CD4-positive, alpha-beta T cell treated with Interleukin-2 at 100 ng/mL for 4 hours (primary cell): ENCODE results near the gene GALK1.
"Not testable (repeated sequence)": the region's sequence is repeated elsewhere in the genome, so short reads cannot be mapped to it uniquely, and the experiment has no call there.

Experiments used
- DNase-seq: peaks from one replicate; pipeline ENCODE4 v3.0.0-alpha.2; 2020; ENCODE audit warnings: low spot score

Gene GALK1

DNA sequence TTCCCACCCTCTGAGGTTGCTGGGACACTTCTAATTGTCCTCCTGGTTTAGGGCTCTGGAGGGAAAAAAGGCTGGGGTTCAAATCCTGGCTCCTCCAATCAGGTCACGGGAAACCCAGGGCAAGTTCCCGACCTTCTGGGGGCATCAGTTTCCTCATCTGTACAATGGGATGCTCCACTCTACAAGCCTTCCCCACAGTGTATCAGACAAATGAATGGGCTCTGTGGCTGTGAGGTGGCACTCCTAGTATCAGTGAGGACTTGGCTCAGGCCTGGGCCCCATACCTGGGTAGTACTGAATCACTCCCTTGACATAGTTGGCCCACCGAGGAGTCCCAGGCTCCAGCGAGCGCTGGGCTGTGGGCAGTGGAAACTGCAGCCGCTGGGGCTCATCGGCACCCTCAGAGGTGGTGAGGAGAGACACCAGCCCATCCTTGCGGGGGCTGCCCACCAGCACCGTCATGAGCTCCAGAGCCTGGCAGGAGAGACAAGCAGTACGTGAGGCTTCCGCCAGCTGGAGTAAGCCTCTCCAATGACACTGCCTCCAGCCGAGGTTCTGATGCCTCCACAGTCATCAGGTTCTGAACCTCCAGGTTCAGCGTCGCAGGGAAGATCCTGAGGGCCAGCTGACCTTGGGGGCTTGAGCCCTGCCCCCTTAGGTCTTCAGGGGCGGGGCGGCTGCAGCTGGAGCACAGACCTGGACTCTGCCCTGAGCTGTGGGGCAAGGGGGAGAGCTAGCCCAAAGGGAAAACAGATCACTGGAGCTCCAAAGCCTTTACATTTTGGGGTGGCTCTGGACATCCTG, 1.2 kb downstream of the GALK1 start:
- no peak for DNase-seq

DNA sequence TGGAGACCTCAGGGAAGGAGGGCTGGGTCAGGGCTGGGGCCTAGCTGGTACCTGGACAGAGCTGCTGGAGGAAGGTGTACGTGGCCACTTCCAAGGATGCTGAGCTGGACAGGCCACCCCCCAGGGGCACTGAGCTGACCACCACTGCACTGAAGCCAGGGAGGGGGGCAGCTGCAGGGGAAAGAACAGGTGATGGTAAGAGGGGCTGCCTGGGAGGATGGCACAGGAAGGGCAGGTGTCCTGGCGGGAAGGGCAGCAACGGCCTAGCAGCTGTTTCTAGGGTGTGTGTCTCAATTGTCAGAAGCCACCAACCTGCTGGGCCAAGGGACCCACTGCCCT, 1.8 kb downstream of the GALK1 start:
- no peak for DNase-seq

DNA sequence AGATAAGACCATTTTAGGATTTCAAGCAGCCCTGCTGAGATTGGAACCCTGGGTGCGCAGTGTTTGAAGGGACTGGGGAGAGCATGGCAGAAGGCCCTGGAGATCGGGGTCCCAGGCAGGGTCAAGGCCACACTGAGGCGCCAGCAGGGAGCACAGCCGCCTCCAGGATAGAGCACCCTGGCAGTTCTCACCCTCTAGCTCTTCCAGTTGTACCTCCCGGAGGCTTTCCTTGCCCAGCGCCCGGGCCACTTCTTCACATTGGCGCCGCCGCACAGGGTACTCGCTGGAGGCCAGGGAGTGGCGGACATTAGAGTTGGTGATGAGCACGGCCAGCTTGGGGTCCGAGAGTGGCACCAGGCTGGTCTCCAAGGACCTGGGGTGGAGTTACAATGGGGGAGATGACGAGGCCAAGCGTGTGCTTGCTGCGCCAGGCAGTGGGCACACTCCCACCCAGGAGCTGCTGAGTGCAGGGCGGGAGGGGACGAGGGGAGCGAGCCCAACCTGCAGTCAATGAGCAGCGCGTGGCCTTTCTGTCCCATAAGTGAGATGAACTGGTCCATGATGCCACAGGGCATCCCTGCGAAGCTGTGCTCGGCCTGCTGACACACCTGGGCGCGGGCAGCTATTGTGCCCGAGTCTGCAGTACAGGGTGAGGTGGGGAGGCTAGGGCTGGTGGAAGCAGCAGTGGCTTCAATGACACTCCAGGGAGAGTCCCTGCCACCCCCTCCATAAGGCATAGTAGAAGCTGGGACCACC, 2.3 kb downstream of the GALK1 start:
- DNase-seq = no peak

DNA sequence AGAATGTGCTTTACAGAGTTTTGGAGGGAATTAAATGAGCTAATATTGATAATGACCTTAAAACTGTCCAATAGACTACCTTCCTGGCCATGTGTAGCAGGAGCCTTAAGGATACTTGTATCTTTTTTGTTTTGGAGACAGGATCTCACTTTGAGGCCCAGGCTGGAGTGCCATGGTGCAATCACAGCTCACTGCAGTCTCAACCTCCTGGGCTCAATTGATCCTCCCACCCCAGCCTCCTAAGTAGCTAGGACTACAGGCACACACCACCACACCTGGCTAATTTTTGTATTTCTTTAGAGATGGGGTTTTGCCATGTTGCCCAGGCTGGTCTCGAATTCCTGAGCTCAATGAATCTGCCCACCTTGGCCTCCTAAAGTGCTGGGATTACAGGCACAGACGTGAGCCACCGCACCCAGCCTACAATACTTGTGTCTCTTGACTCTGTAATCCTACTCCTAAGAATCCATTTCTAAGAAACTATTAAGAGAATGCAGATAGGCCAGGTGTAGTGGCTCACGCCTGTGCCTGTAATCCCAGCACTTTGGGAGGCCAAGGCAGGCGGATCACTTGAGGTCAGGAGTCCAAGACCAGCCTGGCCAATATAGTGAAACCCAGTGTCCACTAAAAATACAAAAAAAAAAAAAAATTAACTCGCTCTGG, 4.9 kb downstream of the GALK1 start:
- DNase-seq = not testable (repeated sequence)

DNA sequence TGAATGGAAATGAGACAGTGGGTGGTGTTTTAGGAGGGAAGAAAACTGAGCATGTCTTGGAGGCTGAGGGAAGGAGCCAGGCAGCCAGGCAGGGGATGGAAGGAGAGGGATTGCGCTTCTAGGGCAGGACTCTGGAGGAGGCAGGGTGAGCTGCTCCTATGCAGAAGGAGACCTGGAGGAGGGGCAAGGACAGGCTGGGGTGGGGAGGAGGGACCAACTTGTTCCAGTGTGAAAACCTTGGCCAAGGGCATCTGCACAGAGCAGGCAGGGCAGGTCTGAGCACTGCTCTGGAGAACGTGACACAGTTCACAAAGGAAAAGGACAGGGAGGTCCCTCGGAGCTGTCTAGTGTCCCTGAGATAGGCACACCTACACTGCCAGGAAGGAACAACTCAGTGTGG, 5.5 kb downstream of the GALK1 start:
- no peak for DNase-seq

DNA sequence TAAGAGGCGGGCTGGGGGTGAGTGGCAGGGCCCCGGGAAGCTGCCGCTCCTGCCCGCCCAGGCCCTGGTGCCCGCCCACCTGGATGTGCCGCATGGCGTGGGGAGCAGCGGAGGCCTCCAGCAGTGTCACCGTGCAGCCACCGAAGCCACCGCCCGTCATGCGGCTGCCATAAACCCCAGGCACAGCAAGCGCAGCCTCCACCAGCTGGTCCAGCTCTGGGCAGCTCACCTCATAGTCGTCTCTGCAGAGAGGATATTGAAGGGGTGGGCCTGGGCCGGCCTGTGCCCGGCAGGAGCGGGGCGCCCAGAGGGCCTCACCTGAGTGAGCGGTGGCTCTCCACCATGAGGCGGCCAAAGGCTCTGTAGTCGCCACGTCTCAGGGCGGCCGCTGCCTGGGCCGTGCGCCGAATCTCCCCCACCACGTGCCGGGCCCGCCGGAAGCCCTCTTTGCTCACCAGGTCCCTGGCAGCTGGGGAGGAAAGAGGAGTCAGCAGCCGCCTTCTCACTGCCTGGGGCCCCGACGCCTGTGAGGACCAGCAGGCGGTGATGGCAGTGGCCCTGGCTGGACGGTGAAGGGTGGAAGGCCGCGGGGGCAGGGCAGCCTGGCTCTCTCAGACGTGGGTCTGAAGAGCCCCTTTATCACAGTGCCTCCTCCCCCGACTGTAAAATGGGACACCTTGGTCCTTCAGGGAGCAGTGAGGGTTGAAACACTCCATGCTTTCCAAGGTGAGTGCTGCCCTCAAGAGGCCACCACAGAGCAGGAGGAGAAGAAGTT, 6.7 kb downstream of the GALK1 start:
- no peak for DNase-seq

DNA sequence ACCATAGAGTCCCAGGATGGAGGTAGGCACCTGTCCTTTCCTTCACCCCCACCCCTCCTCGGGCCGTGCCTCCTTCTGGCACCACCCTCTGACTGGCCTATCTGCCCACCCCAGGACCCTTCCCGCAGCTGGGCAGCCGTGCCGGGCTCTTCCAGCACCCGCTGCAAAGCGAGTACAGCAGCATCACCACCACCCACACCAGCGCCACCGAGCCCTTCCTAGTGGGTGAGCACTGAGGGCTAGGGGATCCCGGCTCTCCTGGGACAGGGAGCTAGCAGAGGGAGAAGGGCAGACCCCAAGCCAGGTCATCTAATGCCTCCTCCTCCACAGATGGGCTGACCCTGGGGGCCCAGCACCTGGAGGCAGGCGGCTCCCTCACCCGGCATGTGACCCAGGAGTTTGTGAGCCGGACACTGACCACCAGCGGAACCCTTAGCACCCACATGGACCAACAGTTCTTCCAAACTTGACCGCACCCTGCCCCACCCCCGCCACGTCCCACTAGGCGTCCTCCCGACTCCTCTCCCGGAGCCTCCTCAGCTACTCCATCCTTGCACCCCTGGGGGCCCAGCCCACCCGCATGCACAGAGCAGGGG, 7.8 kb downstream of the GALK1 start:
- DNase-seq = no peak

DNA sequence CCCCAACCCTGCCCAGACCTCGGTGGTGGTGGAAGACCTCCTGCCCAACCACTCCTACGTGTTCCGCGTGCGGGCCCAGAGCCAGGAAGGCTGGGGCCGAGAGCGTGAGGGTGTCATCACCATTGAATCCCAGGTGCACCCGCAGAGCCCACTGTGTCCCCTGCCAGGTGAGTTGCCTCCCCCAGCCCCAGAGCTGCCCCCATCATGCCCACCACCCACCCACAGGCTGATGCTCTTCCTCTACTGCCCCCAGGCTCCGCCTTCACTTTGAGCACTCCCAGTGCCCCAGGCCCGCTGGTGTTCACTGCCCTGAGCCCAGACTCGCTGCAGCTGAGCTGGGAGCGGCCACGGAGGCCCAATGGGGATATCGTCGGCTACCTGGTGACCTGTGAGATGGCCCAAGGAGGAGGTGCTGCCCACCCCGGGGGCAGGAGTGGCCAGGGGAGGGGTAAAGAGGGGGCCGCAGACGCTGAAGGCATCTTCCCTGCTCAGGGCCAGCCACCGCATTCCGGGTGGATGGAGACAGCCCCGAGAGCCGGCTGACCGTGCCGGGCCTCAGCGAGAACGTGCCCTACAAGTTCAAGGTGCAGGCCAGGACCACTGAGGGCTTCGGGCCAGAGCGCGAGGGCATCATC, 8.4 kb downstream of the GALK1 start:
- no peak for DNase-seq

DNA sequence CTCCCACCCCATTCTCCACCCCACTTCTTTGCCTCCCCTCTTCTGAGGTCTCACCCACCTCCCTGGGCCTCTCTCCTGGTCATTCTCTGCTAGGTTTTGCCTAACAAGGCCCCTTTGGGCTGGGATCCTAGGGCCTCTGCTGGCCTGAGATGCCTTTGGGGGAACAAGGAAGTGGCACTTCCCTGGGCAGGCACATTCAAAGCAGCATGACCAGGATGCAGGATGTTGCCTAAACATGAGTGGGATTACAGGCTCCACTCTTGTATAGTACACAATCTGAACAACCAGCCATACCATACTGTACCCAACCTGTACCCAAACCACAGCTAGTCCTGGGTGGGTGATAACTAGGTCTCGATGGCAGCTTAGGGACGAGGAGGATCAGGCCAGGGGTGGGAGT, 9.0 kb downstream of the GALK1 start:
- no peak for DNase-seq

DNA sequence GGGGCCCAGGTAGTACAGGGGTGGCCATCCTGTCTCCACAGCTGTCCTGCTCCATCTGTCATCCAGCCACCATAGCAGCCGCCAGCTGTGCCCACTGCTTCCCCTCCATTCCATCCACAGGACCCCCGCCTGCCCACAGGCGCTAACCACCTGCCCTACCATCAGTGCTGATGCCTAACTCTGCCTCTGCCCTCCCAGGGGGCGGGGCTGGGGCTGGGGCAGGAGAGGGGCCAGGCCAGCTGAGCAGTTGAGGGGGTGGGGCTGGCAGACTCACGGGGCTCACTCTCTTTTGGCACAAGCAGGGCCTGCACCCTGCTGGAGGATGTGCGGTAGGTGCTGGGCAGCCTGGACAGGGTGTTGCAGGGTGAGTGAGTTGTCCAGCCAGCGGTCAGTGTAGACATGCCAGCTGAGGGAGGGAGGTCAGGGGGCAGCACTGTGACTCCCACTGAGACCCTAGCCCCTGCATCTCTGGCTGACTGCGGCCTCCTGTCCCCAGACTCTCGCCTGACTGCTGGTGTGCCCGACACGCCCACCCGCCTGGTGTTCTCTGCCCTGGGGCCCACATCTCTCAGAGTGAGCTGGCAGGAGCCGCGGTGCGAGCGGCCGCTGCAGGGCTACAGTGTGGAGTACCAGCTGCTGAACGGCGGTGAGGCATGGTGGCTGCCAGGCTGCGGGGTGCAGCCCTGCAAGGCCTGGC, 9.6 kb downstream of the GALK1 start:
- DNase-seq = no peak

DNA sequence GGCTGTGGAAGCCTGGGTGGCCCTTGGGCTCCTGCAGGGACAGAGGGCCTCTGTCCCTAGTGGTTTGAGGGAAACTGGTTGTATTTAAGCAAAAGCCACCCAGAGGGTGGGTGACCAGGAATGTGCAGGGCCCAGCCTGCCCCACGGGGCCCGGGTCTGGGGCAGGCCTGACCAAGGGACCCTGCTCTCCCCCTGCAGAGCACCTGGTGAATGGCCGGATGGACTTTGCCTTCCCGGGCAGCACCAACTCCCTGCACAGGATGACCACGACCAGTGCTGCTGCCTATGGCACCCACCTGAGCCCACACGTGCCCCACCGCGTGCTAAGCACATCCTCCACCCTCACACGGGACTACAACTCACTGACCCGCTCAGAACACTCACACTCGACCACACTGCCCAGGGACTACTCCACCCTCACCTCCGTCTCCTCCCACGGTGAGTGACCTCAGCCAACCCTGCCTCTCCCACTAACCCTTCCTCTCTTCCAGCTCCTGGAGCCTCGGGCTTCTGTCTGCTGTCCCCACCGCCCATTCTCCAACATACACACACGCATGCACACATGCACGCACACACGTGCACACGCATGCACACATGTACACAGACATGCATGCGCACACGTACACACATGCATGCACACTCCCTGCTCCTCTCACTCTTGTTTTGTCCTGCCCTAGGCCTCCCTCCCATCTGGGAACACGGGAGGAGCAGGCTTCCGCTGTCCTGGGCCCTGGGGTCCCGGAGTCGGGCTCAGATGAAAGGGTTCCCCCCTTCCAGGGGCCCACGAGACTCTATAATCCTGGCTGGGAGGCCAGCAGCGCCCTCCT, 10.4 kb downstream of the GALK1 start:
- DNase-seq = no peak

DNA sequence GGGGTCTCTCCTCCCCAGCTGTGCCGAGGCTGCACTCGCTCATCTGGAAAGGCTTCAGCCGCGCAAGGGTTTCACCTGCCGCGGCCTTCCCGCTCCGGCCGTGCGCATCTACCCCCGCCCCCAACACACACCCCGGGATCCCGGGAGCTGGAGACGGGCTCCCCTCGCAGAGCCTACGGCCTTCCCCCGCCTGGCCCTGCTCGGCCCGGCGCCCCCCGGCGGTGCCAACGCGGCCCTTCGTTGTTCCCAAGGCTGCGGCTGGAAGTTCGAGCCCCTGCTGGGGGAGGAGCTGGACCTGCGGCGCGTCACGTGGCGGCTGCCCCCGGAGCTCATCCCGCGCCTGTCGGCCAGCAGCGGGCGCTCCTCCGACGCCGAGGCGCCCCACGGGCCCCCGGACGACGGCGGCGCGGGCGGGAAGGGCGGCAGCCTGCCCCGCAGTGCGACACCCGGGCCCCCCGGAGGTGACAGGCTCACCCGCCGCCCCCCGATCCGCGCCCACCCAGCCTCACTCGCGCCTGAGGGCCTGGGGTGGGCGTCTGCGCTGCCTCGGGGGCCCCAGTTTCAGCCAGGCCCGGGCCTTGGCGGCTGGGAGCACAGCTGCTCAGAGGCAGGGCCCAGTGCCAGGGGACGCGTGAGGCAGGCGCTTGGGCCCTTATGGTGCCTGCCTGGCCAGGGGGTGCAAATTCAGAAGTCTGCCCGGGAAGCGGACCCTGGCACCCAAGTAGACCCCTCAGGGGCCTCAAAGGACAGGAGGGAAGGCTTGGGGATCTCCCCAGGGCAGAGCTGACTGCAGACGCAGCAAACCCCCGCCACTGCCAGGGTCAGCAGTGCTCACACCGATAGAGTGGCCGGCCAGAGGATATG, 11.2 kb downstream of the GALK1 start:
- peak; percentile 69 for DNase-seq

DNA sequence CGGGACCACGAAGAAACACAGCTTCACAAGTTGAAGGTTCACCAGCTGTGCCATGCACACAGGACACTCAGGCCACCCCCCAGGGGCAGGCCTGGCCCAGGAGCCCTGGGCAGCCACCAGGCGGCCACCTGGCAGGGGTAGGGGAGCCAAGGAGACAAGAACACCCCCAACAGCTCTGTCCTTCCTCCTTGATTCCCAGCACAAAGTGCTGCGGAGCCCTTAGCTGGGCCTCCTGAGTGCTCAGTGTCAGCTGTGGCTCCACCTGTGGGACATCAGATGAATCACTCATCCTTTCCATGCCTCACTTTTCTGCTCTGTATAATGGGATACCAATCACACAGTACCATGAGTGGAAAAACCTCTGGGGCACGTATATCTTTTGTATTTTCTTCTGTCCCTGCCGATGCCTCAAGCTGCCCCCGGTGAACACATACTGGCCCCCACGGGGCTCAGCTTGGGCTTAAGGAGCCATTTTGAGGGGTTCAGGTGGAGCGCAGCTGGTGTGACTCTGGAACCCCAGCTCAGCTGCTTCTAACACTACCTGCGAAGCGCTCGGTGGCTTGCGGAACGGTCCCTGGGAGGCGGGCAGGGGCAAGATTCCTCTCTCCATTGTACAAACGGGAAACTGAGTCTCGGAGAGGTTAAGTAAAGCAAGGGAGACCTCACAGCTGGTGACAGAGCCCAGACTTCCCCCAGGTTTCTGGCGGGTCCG, 12.0 kb downstream of the GALK1 start:
- peak; percentile 17 for DNase-seq

DNA sequence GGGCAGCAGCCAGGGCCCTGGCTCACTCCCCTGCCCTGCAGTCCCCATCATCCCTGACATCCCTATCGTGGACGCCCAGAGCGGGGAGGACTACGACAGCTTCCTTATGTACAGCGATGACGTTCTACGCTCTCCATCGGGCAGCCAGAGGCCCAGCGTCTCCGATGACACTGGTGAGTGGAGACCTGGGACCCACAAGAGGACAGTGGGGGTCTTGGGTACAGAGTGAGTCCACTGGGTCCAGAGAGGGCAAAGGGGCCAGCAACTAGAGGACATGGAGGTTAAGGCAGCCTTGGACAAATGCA, 12.6 kb downstream of the GALK1 start:
- no peak for DNase-seq

DNA sequence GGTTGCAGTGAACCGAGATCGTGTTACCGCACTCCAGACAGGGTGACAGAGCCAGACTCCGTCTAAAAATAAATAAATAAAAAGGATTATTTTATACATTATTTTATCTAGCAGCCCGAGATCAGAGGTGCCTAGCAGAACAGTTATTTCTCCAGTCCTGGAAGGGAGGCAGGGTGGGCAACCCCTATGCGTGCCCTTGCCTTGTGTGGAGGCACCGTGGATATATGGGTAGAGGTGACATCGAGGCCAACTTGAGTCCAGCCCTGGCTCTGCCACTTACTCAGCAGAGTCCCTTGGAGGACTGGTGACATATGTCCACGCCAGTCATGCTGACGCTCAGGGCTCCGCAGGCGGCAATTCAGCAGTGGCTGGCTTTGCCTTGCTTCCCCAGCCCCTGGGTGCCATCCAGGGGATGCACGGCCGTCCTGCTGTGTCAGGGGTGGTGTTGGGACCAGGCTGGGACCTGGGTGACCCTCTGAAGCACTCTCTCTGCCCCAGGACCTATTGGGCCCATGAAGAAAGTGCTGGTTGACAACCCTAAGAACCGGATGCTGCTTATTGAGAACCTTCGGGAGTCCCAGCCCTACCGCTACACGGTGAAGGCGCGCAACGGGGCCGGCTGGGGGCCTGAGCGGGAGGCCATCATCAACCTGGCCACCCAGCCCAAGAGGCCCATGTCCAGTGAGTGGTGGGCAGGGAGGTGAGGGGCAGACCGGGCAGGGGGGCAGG, 13.2 kb downstream of the GALK1 start:
- DNase-seq = no peak

DNA sequence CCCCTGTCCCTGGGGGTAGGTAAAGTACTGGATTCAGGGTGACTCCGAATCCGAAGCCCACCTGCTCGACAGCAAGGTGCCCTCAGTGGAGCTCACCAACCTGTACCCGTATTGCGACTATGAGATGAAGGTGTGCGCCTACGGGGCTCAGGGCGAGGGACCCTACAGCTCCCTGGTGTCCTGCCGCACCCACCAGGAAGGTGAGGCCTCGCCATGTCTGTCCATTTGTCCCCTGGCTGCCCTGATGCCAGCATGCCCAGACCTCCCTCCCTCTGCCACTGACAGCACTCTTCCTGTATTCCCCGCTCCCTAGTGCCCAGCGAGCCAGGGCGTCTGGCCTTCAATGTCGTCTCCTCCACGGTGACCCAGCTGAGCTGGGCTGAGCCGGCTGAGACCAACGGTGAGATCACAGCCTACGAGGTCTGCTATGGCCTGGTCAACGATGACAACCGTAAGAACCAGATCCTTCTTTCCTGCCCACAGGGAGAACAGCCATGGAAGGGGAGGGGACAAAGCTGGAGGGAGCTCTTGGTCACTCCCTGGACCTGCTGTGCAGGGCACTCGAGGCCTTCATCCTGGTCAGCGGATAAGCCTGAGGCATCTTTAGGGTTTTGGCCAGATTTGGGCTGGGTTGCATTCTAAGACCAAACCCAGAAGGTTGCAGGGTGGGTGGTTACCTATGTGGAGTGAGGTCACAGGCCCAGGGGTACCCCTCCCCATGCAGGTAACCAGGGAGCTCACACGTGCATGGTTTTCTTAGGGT, 14.2 kb downstream of the GALK1 start:
- DNase-seq = no peak
